ENCODE measurements around the gene S1PR2. TPM values are rescaled to one million over a fixed set of nuclear protein-coding genes. Genes with fewer than 3 reads are reported as not detected.
A peak's percentile ranks its signal among the peaks of the same experiment; 100 is the strongest.

The S1PR2 gene
- total RNA-seq, 1 donor from 2014 or later = 24.3 TPM

DNA sequence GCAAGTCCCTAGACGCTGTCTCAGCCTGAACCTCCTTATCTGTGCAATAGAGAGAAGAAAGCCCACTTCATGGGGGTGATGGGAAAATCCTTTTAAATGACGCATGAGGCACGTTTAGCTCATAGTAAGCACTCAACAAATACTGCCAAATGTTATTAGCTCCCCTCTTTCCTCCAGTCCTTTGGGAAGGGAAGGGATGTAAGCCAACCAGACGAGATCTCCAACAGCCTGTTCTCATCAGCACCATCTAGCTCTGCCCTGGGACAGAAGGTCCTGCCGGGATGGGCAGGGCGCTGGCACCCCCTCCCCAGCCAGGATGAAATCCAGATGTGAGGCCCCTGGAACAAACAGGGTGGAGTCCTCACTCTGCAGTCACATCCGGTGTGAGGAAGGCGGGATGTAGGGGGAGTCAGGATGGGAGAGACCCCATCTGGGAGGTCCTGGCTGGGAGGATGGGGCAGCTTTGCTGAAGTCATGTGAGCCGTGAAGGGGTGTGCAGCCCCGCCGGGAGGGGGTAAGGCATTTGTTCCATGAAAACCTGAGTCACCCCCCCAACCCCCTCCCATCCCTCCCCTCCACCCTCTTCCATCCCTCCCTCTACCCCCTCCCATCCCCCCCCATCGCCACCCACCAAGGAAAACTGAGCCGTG is 4.6 kb downstream of the S1PR2 start:
- peak overlapping the region; percentile 49 to 62 for H3K27ac ChIP-seq
- intact Hi-C loops (cut with DNase I) = no loop called here
- H3K9me3 ChIP-seq = no peaks in the 10 kb centered on the region
- peaks cover under 1 to 12% of the 10 kb centered on the region in 2 donors for H3K4me1 ChIP-seq
- H3K4me3 ChIP-seq = no peak overlapping the region
- H3K36me3 ChIP-seq = peaks cover 6 to 13% of the 10 kb centered on the region in 2 donors
- TF ChIP-seq, protein P1, sequence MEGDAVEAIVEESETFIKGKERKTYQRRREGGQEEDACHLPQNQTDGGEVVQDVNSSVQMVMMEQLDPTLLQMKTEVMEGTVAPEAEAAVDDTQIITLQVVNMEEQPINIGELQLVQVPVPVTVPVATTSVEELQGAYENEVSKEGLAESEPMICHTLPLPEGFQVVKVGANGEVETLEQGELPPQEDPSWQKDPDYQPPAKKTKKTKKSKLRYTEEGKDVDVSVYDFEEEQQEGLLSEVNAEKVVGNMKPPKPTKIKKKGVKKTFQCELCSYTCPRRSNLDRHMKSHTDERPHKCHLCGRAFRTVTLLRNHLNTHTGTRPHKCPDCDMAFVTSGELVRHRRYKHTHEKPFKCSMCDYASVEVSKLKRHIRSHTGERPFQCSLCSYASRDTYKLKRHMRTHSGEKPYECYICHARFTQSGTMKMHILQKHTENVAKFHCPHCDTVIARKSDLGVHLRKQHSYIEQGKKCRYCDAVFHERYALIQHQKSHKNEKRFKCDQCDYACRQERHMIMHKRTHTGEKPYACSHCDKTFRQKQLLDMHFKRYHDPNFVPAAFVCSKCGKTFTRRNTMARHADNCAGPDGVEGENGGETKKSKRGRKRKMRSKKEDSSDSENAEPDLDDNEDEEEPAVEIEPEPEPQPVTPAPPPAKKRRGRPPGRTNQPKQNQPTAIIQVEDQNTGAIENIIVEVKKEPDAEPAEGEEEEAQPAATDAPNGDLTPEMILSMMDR (IDR thresholded peaks at IDR 0.05) = no peak
- peak in 1 of 2 donors; percentile 84 for DNase-seq (ENCODE audit: low spot score in 2 of 2)
- no peaks in the 10 kb centered on the region for H3K27me3 ChIP-seq

DNA sequence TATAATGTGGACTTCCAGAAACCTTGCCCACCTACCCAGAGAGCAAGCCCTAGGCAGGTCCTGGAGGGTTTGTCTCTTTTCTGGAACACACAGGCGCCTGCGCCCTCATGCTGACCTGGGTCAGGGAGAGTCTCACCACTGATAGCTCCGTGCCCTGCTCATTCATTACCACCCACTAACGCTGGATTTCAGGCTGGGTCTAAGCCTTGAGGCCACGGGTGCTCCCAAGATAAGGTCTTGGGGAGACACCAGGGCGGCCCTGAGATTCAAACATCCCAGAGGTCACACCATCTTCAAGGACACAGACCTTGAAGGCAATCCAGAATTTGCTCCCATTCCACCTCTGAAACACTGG is 5.1 kb downstream of the S1PR2 start:
- Histone ChIP-seq H3K27ac (peak overlapping the region; percentile 49 to 62), H3K9me3 (no peaks in the 10 kb centered on the region), H3K4me1 (peaks cover 0 to 9% of the 10 kb centered on the region in 2 donors), H3K27me3 (no peaks in the 10 kb centered on the region), H3K4me3 (no peak overlapping the region), H3K36me3 (peaks cover 6 to 13% of the 10 kb centered on the region in 2 donors)
- TF ChIP-seq, protein P1 (IDR thresholded peaks at IDR 0.05) = no peak
- DNase-seq (ENCODE audit: low spot score in 2 of 2) = no peak
- intact Hi-C loops (cut with DNase I) = no loop called here

DNA sequence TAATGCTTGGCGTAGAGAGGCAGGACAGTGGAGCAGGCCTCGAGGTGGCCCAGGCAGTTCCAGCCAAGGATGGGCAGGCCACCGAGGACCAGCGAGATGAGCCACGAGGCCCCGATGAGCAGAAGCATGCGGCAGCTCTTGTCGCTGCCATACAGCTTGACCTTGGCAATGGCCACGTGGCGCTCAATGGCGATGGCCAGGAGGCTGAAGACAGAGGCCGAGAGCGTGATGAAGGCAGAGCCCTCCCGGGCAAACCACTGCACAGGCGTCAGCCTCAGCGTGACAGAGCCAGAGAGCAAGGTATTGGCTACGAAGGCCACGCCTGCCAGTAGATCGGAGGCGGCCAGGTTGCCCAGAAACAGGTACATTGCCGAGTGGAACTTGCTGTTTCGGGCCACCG is 6.8 kb downstream of the S1PR2 start:
- no peak overlapping the region for H3K4me3 ChIP-seq
- H3K27me3 ChIP-seq = no peaks in the 10 kb centered on the region
- DNase-seq (ENCODE audit: low spot score in 2 of 2) = no peak
- TF ChIP-seq, protein P1 (IDR thresholded peaks at IDR 0.05) = no peak
- H3K27ac ChIP-seq = no peak overlapping the region
- peaks cover 0 to 5% of the 10 kb centered on the region in 2 donors for H3K4me1 ChIP-seq
- H3K9me3 ChIP-seq = no peaks in the 10 kb centered on the region
- peaks cover 6 to 13% of the 10 kb centered on the region in 2 donors for H3K36me3 ChIP-seq
- intact Hi-C loops (cut with DNase I) = no loop called here

DNA sequence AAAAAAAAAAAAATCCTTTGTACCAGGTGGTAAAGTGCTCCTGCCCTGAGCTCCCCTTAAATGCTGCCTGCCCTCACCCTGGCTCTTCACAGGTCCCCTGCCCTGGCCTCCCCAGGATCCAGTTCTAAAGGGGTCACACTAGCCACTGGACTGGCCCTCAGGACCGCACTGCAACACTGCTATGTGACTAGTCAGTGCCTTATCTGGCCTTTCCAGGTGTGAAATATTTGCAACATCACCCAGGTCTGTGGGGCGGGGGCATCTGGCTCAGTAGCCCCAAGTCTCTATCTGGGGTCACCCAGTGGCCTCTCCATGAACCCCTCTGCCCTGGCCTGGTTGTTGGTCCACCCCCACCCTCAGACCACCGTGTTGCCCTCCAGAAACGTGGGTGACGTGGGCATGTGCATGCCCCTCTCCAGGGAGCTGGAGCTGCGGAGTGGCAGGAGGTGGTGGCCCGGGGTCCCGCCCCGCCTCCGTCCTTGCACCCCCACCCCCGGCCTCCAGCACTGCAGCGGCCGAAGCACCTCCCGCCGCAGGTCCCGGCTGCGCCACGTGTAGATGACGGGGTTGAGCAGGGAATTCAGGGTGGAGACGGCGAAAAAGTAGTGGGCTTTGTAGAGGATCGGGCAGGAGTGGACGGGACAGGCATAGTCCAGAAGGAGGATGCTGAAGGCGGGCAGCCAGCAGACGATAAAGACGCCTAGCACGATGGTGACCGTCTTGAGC is 7.5 kb downstream of the S1PR2 start:
- H3K27me3 ChIP-seq = no peaks in the 10 kb centered on the region
- no peak for DNase-seq (ENCODE audit: low spot score in 2 of 2)
- peaks cover 0 to 5% of the 10 kb centered on the region in 2 donors for H3K4me1 ChIP-seq
- H3K27ac ChIP-seq = no peak overlapping the region
- TF ChIP-seq, protein P1 (IDR thresholded peaks at IDR 0.05) = no peak
- peaks cover 6 to 13% of the 10 kb centered on the region in 2 donors for H3K36me3 ChIP-seq
- no peaks in the 10 kb centered on the region for H3K9me3 ChIP-seq
- intact Hi-C loops (cut with DNase I) = no loop called here
- no peak overlapping the region for H3K4me3 ChIP-seq

DNA sequence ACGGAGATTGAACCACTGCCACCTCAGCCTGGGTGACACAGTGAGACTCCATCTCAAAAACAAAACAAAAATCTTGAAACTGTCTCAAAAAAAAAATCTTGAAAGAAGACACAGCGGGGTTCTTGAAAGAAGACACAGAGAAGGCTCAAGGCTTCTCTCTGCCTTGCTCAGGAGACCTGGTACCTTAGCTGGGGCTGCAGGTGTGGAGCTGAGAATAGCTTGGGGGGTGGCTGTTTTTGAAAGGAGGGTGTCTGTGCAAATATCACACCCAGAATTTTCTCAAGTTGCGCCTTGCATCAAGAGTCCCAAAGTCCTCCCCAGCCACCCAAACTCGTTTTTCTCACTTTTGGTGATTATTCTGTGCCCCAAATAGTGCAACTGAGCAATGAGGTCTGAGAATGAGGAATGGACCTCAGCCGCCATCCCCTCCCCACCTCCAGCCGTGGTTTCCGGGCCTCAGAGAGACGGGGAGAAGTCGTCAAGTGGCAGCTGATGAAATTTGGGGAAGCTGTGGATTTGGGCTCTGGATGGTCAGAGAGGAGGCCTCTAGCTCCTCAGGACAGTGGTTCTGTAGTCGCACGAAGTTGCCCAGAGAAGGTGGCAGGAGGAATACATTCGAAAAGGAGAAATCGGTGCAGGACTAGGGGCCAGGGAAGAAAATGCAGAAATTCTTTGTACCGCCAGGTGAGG is 8.8 kb downstream of the S1PR2 start:
- H3K27ac ChIP-seq = no peak overlapping the region
- no peak for DNase-seq (ENCODE audit: low spot score in 2 of 2)
- no peak overlapping the region for H3K4me3 ChIP-seq
- H3K27me3 ChIP-seq = no peaks in the 10 kb centered on the region
- intact Hi-C loops (cut with DNase I) = no loop called here
- peaks cover 0 to 5% of the 10 kb centered on the region in 2 donors for H3K4me1 ChIP-seq
- TF ChIP-seq, protein P1 (IDR thresholded peaks at IDR 0.05) = no peak
- H3K9me3 ChIP-seq = no peaks in the 10 kb centered on the region
- peaks cover 6 to 13% of the 10 kb centered on the region in 2 donors for H3K36me3 ChIP-seq
